Measurements from ENCODE around the gene CYP2A6. TPM values are rescaled to one million over a fixed set of nuclear protein-coding genes. Genes with fewer than 3 reads are reported as not detected.

Gene CYP2A6
- total RNA-seq, 1 experiment from 2014 or later: not detected

- Histone ChIP-seq H3K4me3 (no peak overlapping the region), H3F3A (ENCODE audit: insufficient read depth, low read depth) (no peaks in the 10 kb centered on the region), H3K9me2 (ENCODE audit: insufficient read depth) (no peaks in the 10 kb centered on the region), H3K4me1 (replicated peaks; ENCODE audit: insufficient read depth) (no peaks in the 10 kb centered on the region), H3K9me3 (ENCODE audit: insufficient read depth, low read depth) (no peaks in the 10 kb centered on the region), H3K36me3 (ENCODE audit: low read depth) (peaks cover 4% of the 10 kb centered on the region; the same call in 1 of the 2 replicates), H4K20me1 (ENCODE audit: insufficient read depth) (peaks cover 11% of the 10 kb centered on the region), H3K27ac (no peak overlapping the region), H2AFZ (no peak overlapping the region), H3K4me2 (no peak overlapping the region), H3K27me3 (ENCODE audit: insufficient read depth, low read depth) (no peaks in the 10 kb centered on the region), H3K79me2 (ENCODE audit: low read depth) (0 out of 2 replicates have a peak, but pooled peaks cover 4% of the 10 kb centered on the region)
- no TSS peak for BruUV-seq (replicated peaks)
- TF ChIP-seq EZH2 (IDR thresholded peaks at IDR 0.05; ENCODE audit: low read depth): no peak
- TF ChIP-seq CTCF (conservative IDR thresholded peaks at IDR 0.05): no peak
- no peak for DNase-seq
- POLR2A ChIA-PET (ENCODE audit: unreplicated experiment): interaction anchor here (0.6 kb wide), 1 partner anchor 59 kb away, joined by 4 read pairs; the partner anchor contains the start of gene SNRPA
- CTCF ChIA-PET: no interaction called here
- intact Hi-C loops (cut with micrococcal nuclease; ENCODE audit: unreplicated experiment): loop anchor here (5.0 kb wide), 1 partner anchor 57 kb away; the partner anchor contains the start of genes ACTMAP and SNRPA
These were observed 40.7 kb downstream of the CYP2A6 start for GRCh38 chr19:40809358-40810086.

GRCh38 chr19:40808497-40808896 is 41.8 kb downstream of the CYP2A6 start:
- peaks cover 22% of the 10 kb centered on the region for H4K20me1 ChIP-seq (ENCODE audit: insufficient read depth)
- ChIA-PET POLR2A (ENCODE audit: unreplicated experiment) (interaction anchor here (0.5 to 0.6 kb wide), 2 partner anchors 58 to 477 kb away, joined by 4 to 5 read pairs; partner anchors contain the start of gene SNRPA), CTCF (no interaction called here)
- H3K9me2 ChIP-seq (ENCODE audit: insufficient read depth): no peaks in the 10 kb centered on the region
- H3K27ac ChIP-seq: no peak overlapping the region
- H3K36me3 ChIP-seq (ENCODE audit: low read depth): peaks cover 4% of the 10 kb centered on the region; the same call in 1 of the 2 replicates
- H2AFZ ChIP-seq: no peak overlapping the region
- no peak overlapping the region for H3K4me3 ChIP-seq
- BruUV-seq (replicated peaks): no TSS peak
- H3K4me2 ChIP-seq: no peak overlapping the region
- intact Hi-C loops (cut with micrococcal nuclease; ENCODE audit: unreplicated experiment): no loop called here
- no peaks in the 10 kb centered on the region for H3F3A ChIP-seq (ENCODE audit: insufficient read depth, low read depth)
- TF ChIP-seq EZH2 (IDR thresholded peaks at IDR 0.05; ENCODE audit: low read depth) (no peak), CTCF (conservative IDR thresholded peaks at IDR 0.05) (no peak)
- peaks cover 4% of the 10 kb centered on the region; the same call in 1 of the 2 replicates for H3K4me1 ChIP-seq (replicated peaks; ENCODE audit: insufficient read depth)
- H3K9me3 ChIP-seq (ENCODE audit: insufficient read depth, low read depth): no peaks in the 10 kb centered on the region
- H3K27me3 ChIP-seq (ENCODE audit: insufficient read depth, low read depth): no peaks in the 10 kb centered on the region
- peaks cover 13% of the 10 kb centered on the region; the same call in 1 of the 2 replicates for H3K79me2 ChIP-seq (ENCODE audit: low read depth)
- no peak for DNase-seq

GRCh38 chr19:40808021-40808325 is 42.3 kb downstream of the CYP2A6 start:
- Histone ChIP-seq H4K20me1 (ENCODE audit: insufficient read depth) (peaks cover 27% of the 10 kb centered on the region), H3K9me3 (ENCODE audit: insufficient read depth, low read depth) (no peaks in the 10 kb centered on the region), H3K36me3 (ENCODE audit: low read depth) (peaks cover 4% of the 10 kb centered on the region; the same call in 1 of the 2 replicates), H3K4me1 (replicated peaks; ENCODE audit: insufficient read depth) (peaks cover 9% of the 10 kb centered on the region; the same call in 1 of the 2 replicates), H3F3A (ENCODE audit: insufficient read depth, low read depth) (no peaks in the 10 kb centered on the region), H2AFZ (no peak overlapping the region), H3K4me2 (no peak overlapping the region), H3K27ac (no peak overlapping the region), H3K4me3 (no peak overlapping the region), H3K27me3 (ENCODE audit: insufficient read depth, low read depth) (no peaks in the 10 kb centered on the region), H3K79me2 (ENCODE audit: low read depth) (peaks cover 16% of the 10 kb centered on the region), H3K9me2 (ENCODE audit: insufficient read depth) (no peaks in the 10 kb centered on the region)
- TF ChIP-seq EZH2 (IDR thresholded peaks at IDR 0.05; ENCODE audit: low read depth) (no peak), CTCF (conservative IDR thresholded peaks at IDR 0.05) (0 out of 2 replicates have a peak, but pooled peaks have one; percentile 10)
- ChIA-PET CTCF (no interaction called here), POLR2A (ENCODE audit: unreplicated experiment) (no interaction called here)
- intact Hi-C loops (cut with micrococcal nuclease; ENCODE audit: unreplicated experiment): no loop called here
- no TSS peak for BruUV-seq (replicated peaks)
- no peak for DNase-seq

Data from PC-9 (cell line).